ENCODE measurements around the gene TNRC6B.
"Not testable (repeated sequence)": the region's sequence is repeated elsewhere in the genome, so short reads cannot be mapped to it uniquely, and the experiment has no call there.

TNRC6B gene

DNA sequence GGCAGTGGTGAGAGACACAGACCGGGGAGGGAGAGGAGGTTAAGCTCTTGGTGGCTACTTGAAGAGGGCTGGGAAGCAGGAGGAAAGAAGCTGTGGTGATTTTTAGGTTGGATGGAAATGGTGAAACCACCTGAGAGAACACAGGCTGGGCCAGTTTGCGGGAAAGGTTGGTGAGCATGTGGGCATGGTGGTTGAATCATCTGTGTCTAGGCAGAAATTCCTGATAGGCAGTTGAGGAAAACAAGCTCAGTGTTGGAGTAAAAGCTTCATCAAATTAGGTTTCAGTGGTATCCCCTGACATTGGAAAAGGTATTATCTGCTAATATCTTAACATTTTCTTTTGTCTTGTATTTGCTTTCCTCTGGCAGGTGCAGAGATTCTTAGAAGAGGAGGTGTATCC is 188.3 kb downstream of the TNRC6B start:
- H3K36me3 ChIP-seq (ENCODE audit: insufficient read depth, insufficient read length, low read length), result peaks cover 79% of the 10 kb centered on the region
- H3K9ac ChIP-seq (ENCODE audit: insufficient read length, low read depth), result no peak overlapping the region
- TF ChIP-seq YY1 (IDR thresholded peaks at IDR 0.05; ENCODE audit: insufficient read depth, insufficient read length) (no peak), SUZ12 (IDR thresholded peaks at IDR 0.05; ENCODE audit: extremely low read depth, insufficient read depth, insufficient read length) (no peak), ZNF274 (IDR thresholded peaks at IDR 0.05; ENCODE audit: low read depth, low read length) (no peak)
- no peaks in the 10 kb centered on the region for H3K27me3 ChIP-seq (ENCODE audit: insufficient read depth, insufficient read length)
- no peak overlapping the region for H3K4me3 ChIP-seq (ENCODE audit: insufficient read length, low read depth)
- H3K9me3 ChIP-seq (ENCODE audit: insufficient read depth, low read length), result no peaks in the 10 kb centered on the region
- H3K4me1 ChIP-seq (ENCODE audit: insufficient read depth, insufficient read length), result no peaks in the 10 kb centered on the region
- DNase-seq (ENCODE audit: low read depth, low spot score), result no peak

DNA sequence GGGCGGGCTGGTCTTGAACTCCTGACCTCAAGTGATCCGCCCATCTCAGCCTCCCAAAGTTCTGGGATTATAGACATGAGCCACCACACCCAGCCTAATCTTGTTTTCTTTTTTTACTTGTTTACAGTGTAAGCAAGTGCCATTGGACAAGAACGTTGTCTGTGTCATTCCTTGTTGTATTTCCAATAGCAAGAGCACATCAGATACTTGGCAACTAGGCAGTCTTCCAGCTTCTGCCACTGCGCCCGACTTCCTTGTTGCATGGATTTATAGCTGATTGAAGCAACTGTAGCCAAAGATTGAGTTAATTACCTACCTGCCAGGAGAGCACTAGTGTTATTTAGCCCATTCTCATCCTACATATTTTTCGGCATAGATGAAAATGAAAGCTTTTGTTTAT is 189.6 kb downstream of the TNRC6B start:
- H3K4me1 ChIP-seq (ENCODE audit: insufficient read depth, insufficient read length), result no peaks in the 10 kb centered on the region
- H3K27me3 ChIP-seq (ENCODE audit: insufficient read depth, insufficient read length), result no peaks in the 10 kb centered on the region
- no peak for DNase-seq (ENCODE audit: low read depth, low spot score)
- no peak overlapping the region for H3K9ac ChIP-seq (ENCODE audit: insufficient read length, low read depth)
- TF ChIP-seq ZNF274 (IDR thresholded peaks at IDR 0.05; ENCODE audit: low read depth, low read length) (no peak), SUZ12 (IDR thresholded peaks at IDR 0.05; ENCODE audit: extremely low read depth, insufficient read depth, insufficient read length) (no peak), YY1 (IDR thresholded peaks at IDR 0.05; ENCODE audit: insufficient read depth, insufficient read length) (no peak)
- H3K36me3 ChIP-seq (ENCODE audit: insufficient read depth, insufficient read length, low read length), result peaks cover 68% of the 10 kb centered on the region
- no peak overlapping the region for H3K4me3 ChIP-seq (ENCODE audit: insufficient read length, low read depth)
- no peaks in the 10 kb centered on the region for H3K9me3 ChIP-seq (ENCODE audit: insufficient read depth, low read length)

DNA sequence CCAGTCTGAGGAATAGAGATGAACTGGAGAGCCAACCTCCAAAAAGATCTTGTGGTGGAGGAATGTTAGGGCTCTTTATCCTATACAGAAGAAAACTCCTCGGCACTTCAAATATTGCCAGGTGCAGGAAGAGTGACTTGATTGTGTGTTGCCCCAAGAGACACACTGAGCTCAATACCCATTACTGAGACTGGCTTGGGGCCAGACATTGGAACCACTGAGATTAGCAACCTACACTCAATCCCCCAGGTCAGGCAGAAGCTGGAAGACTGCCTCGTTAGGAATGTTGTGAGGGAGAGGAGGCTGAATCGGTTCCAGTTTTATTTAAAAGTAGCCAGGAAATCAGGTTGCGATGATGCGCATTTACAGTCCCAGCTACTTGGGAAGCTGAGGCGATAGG is 190.3 kb downstream of the TNRC6B start:
- Histone ChIP-seq H3K4me3 (ENCODE audit: insufficient read length, low read depth) (no peak overlapping the region), H3K36me3 (ENCODE audit: insufficient read depth, insufficient read length, low read length) (peaks cover 68% of the 10 kb centered on the region)
- no peak for TF ChIP-seq SUZ12 (IDR thresholded peaks at IDR 0.05; ENCODE audit: extremely low read depth, insufficient read depth, insufficient read length)
- TF ChIP-seq ZNF274 (IDR thresholded peaks at IDR 0.05; ENCODE audit: low read depth, low read length), result no peak
- no peak for TF ChIP-seq YY1 (IDR thresholded peaks at IDR 0.05; ENCODE audit: insufficient read depth, insufficient read length)

DNA sequence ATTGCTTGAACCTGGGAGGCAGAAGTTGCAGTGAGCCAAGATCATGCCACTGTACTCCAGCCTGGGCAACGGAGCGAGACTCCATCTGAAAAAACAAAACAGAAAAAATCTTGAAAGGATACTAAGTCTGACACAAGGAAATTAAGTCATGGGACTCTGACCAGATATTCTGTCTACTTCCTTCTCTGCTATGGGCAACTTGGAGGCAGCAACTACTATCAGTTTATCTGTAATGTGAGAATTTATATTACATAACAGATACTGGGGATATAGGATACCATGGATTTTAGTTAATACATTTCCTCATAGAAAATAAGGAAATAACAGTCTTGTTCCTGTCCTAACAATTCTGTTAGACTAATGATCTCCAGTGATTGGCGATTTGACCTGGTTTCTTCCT is 191.1 kb downstream of the TNRC6B start:
- Histone ChIP-seq H3K9ac (ENCODE audit: insufficient read length, low read depth) (no peak overlapping the region), H3K27me3 (ENCODE audit: insufficient read depth, insufficient read length) (no peaks in the 10 kb centered on the region), H3K4me1 (ENCODE audit: insufficient read depth, insufficient read length) (no peaks in the 10 kb centered on the region), H3K9me3 (ENCODE audit: insufficient read depth, low read length) (no peaks in the 10 kb centered on the region), H3K36me3 (ENCODE audit: insufficient read depth, insufficient read length, low read length) (peaks cover 66% of the 10 kb centered on the region), H3K4me3 (ENCODE audit: insufficient read length, low read depth) (no peak overlapping the region)
- TF ChIP-seq SUZ12 (IDR thresholded peaks at IDR 0.05; ENCODE audit: extremely low read depth, insufficient read depth, insufficient read length) (no peak), YY1 (IDR thresholded peaks at IDR 0.05; ENCODE audit: insufficient read depth, insufficient read length) (no peak), ZNF274 (IDR thresholded peaks at IDR 0.05; ENCODE audit: low read depth, low read length) (no peak)
- no peak for DNase-seq (ENCODE audit: low read depth, low spot score)

More for the DNA sequence above, 190.3 kb downstream of the TNRC6B start:
- no peak for DNase-seq (ENCODE audit: low read depth, low spot score)
- Histone ChIP-seq H3K4me1 (ENCODE audit: insufficient read depth, insufficient read length) (no peaks in the 10 kb centered on the region), H3K9me3 (ENCODE audit: insufficient read depth, low read length) (no peaks in the 10 kb centered on the region), H3K27me3 (ENCODE audit: insufficient read depth, insufficient read length) (no peaks in the 10 kb centered on the region), H3K9ac (ENCODE audit: insufficient read length, low read depth) (no peak overlapping the region)

DNA sequence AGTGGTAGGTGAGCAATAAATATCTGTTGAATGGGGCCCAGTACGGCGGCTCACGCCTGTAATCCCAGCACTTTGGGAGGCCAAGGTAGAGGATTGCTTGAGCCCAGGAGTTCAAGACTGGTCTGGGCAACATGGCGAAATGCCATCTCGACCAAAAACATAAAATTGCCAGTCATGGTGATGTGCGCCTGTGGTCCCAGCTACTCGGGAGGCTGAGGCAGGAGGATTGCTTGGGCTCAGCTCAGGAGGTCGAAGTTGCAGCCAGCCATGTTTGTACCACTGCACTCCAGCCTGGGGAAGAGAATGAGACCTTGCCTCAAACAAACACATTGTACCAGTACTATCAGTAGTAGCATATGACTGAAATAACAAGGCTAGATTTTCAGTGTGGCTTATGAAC is 196.8 kb downstream of the TNRC6B start:
- Histone ChIP-seq H3K4me1 (ENCODE audit: insufficient read depth, insufficient read length) (no peaks in the 10 kb centered on the region), H3K9ac (ENCODE audit: insufficient read length, low read depth) (no peak overlapping the region), H3K27me3 (ENCODE audit: insufficient read depth, insufficient read length) (no peaks in the 10 kb centered on the region), H3K4me3 (ENCODE audit: insufficient read length, low read depth) (no peak overlapping the region), H3K9me3 (ENCODE audit: insufficient read depth, low read length) (no peaks in the 10 kb centered on the region), H3K36me3 (ENCODE audit: insufficient read depth, insufficient read length, low read length) (peaks cover 28% of the 10 kb centered on the region)
- DNase-seq (ENCODE audit: low read depth, low spot score), result no peak
- TF ChIP-seq YY1 (IDR thresholded peaks at IDR 0.05; ENCODE audit: insufficient read depth, insufficient read length), result no peak
- TF ChIP-seq ZNF274 (IDR thresholded peaks at IDR 0.05; ENCODE audit: low read depth, low read length), result no peak
- TF ChIP-seq SUZ12 (IDR thresholded peaks at IDR 0.05; ENCODE audit: extremely low read depth, insufficient read depth, insufficient read length), result no peak

DNA sequence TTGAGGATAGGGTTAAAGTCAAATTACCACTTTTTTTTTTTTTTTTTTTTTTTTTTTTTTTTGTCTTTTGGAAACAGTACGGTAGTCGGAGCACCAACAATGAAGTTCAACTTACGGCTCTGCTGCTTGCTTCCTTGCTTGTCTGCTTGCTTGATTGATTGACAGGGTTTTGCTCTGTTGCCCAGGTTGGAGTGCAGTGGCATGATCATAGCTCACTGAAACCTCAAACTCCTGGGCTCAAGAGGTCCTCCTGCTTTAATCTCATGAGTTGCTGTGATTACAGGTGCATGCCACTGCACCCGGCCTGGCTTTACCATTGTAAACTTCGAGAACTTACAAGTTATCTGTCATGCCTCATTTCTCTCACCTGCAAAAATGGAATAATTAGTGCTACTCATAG is 198.4 kb downstream of the TNRC6B start:
- no peaks in the 10 kb centered on the region for H3K27me3 ChIP-seq (ENCODE audit: insufficient read depth, insufficient read length)
- H3K9ac ChIP-seq (ENCODE audit: insufficient read length, low read depth), result no peak overlapping the region
- H3K9me3 ChIP-seq (ENCODE audit: insufficient read depth, low read length), result no peaks in the 10 kb centered on the region
- DNase-seq (ENCODE audit: low read depth, low spot score), result no peak
- H3K36me3 ChIP-seq (ENCODE audit: insufficient read depth, insufficient read length, low read length), result peaks cover 28% of the 10 kb centered on the region
- H3K4me3 ChIP-seq (ENCODE audit: insufficient read length, low read depth), result no peak overlapping the region
- TF ChIP-seq YY1 (IDR thresholded peaks at IDR 0.05; ENCODE audit: insufficient read depth, insufficient read length), result no peak
- TF ChIP-seq SUZ12 (IDR thresholded peaks at IDR 0.05; ENCODE audit: extremely low read depth, insufficient read depth, insufficient read length), result no peak
- TF ChIP-seq ZNF274 (IDR thresholded peaks at IDR 0.05; ENCODE audit: low read depth, low read length), result no peak
- H3K4me1 ChIP-seq (ENCODE audit: insufficient read depth, insufficient read length), result no peaks in the 10 kb centered on the region

DNA sequence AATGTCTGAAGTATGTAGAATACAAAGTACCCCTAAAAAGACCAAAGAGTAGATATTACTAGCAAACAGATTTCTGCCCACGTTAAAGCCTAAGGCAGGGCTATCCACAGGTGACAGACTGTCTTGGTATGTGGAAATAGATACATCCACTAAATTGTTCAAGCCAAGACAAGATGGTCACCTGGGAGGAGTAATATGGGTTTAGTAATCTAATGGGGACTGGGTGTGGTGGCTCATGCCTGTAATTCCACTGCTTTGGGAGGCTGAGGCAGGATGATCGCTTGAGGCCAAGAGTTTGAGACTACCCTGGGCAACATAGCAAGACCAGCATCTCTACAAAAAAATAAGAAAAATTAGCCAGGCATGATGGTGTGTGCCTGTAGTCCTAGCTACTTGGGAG is 200.2 kb downstream of the TNRC6B start:
- no peak overlapping the region for H3K9ac ChIP-seq (ENCODE audit: insufficient read length, low read depth)
- no peak for TF ChIP-seq SUZ12 (IDR thresholded peaks at IDR 0.05; ENCODE audit: extremely low read depth, insufficient read depth, insufficient read length)
- TF ChIP-seq ZNF274 (IDR thresholded peaks at IDR 0.05; ENCODE audit: low read depth, low read length), result no peak
- TF ChIP-seq YY1 (IDR thresholded peaks at IDR 0.05; ENCODE audit: insufficient read depth, insufficient read length), result no peak
- peaks cover 20% of the 10 kb centered on the region for H3K36me3 ChIP-seq (ENCODE audit: insufficient read depth, insufficient read length, low read length)
- DNase-seq (ENCODE audit: low read depth, low spot score), result no peak
- H3K4me3 ChIP-seq (ENCODE audit: insufficient read length, low read depth), result no peak overlapping the region
- H3K4me1 ChIP-seq (ENCODE audit: insufficient read depth, insufficient read length), result no peaks in the 10 kb centered on the region
- H3K9me3 ChIP-seq (ENCODE audit: insufficient read depth, low read length), result no peaks in the 10 kb centered on the region
- H3K27me3 ChIP-seq (ENCODE audit: insufficient read depth, insufficient read length), result no peaks in the 10 kb centered on the region

DNA sequence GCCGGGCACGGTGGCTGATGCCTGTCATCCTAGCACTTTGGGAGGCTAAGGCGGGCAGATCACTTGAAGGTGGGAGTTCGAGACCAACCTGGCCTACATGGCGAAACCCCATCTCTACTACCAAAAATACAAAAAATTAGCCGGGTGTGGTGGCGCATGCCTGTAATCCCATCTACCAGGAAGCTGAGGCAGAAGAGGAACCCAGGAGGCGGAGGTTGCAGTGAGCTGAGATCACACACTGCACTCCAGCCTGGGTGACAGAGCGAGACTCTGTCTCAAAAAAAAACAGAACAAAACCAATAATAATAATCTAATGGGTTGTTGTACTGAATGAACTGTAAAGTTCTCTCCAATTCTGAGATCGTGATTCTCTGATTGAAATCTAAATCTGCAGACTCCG is 200.7 kb downstream of the TNRC6B start:
- not testable (repeated sequence) for H3K9ac ChIP-seq (ENCODE audit: insufficient read length, low read depth); H3K27me3 ChIP-seq (ENCODE audit: insufficient read depth, insufficient read length); H3K4me3 ChIP-seq (ENCODE audit: insufficient read length, low read depth); H3K4me1 ChIP-seq (ENCODE audit: insufficient read depth, insufficient read length); H3K9me3 ChIP-seq (ENCODE audit: insufficient read depth, low read length); DNase-seq (ENCODE audit: low read depth, low spot score)
- H3K36me3 ChIP-seq (ENCODE audit: insufficient read depth, insufficient read length, low read length), result peaks cover 14% of the 10 kb centered on the region
